T-helper 9 cell (primary cell): ENCODE data around the gene HSFX4.
"Not testable (repeated sequence)": the region's sequence is repeated elsewhere in the genome, so short reads cannot be mapped to it uniquely, and the experiment has no call there.

Experiments used
- DNase-seq: peaks from one replicate; pipeline ENCODE4 v3.0.0-alpha.2; 2020
- total RNA-seq, 2 donors: gene quantifications; one replicate each; lab custom pipeline; 2026; lab: John Stamatoyannopoulos, UW

The HSFX4 gene
- total RNA-seq: 0 reads per million in 2 donors

DNA sequence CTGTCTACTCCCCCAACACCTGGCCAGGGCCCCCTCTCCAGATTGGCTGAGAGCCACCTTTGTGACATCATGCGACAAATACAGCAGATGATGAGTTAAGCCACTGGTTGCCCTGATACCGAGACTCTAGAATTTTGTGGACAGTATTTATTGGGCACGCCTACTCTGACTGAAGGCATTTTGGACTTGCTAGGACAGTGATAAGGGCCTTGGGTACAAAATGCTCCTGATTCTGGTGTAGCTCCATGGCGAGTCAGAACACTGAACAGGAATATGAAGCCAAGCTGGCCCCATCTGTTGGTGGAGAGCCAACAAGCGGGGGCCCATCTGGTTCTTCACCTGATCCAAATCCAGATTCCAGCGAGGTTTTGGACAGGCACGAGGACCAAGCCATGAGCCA lies at the start of gene HSFX4:
Gene HSFX4, plus strand, starts transcription at position 174 of the 400 bp plus-strand sequence. Its CDS starts 72 bp downstream, at position 246.
- DNase-seq: not testable (repeated sequence)

GRCh38 chrX:149881081-149881711 lies 48.2 kb upstream of the HSFX4 start, which contains the start of gene MAGEA8:
TSS of gene MAGEA8 (plus strand) at chrX:149881183. CDS start at chrX:149884273, 3,090 bp downstream.
- DNase-seq: no peak

DNA sequence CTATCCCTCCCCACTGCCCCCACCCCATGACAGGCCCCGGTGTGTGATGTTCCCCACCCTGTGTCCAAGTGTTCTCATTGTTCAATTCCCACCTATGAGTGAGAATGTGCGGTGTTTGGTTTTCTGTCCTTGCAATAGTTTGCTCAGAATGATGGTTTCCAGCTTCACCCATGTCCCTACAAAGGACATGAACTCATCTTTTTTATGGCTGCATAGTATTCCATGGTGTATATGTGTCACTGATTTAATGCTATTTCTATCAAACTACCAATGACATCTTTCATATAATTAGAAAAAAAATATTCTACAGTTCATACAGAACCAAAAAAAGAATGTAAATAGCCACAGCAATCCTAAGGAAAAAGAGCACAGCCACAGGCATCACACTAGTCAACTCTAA lies 38.5 kb upstream of the HSFX4 start:
- DNase-seq: not testable (repeated sequence)

GRCh38 chrX:149898554-149898953 lies 30.8 kb upstream of the HSFX4 start:
- no peak for DNase-seq

DNA sequence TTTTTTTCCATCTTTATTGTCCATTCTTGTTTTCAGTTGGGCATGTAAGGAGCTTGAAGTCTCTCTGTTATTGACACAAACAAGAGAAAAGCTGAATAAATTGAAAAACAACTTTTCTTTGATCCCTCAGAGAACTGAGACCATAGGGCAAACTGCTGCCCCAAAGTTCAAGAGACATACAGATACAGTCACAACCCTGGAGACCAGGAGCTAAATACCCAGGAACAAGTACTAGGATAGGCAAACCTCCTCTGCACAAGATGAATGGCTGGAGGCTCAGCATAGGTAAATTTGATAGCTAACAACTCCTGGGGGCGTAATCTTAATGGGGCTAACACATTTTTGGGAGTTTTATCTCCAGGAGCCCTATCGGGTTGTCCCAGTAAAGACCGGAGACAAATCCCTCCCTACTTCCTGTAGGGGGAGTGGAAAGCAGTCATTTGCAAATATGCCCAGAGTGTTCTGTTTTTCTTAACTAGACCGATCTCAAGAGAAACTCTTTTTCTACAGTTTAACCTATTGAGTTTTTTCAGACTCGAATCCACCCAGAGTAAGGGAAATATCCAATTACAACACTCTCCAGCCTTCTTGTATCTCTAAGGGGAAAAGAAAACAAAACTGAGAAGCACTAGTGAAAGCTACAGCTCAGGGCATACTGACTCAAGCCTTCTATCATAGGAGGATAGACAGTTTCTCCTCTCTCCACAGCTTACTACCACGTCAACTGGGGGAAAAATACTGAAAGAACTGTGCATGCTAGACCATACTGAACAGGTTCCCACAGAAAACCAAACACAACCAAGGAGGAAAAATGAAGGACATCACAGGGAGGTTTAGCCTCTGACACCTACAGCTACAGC lies 25.3 kb upstream of the HSFX4 start:
- DNase-seq: no peak

DNA sequence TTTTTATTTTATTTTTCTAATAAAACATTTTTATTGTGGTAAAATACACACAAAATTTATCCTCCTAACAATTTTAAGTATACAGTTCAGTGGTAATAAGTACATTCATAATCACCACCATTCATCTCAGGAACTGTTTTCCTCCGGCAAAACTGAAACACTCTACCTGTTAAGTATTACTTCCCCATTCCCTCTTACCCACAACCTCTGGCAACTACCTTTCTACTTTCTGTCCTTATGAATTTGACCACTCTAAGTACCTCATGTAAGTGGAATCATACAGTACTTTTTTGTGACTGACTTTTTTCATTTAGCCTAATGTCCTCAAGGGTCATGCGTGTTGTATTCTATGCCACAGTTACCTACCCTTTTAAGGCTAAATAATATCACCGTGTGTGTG lies 21.1 kb upstream of the HSFX4 start:
- DNase-seq: no peak

DNA sequence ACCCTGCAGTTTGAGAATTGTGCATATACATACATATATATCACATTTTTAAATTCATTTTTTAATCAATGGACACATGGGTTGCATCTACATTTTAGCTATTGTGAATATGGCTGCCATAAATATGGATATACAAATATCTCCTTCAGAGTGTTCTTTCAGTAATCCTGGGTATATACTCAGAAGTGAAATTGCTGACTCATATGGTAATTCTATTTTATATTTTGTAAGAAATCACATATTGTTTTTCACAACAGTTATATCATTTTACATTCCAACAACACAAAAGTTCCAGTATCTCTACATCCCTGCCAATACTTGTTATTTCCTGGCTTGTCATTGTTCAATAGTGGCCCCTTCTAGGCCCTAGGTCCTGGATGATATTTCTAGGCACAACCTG lies 20.6 kb upstream of the HSFX4 start:
- DNase-seq: no peak

GRCh38 chrX:149909324-149910177 lies 19.8 kb upstream of the HSFX4 start:
- no peak for DNase-seq

GRCh38 chrX:149910178-149910695 lies 19.1 kb upstream of the HSFX4 start:
- no peak for DNase-seq

DNA sequence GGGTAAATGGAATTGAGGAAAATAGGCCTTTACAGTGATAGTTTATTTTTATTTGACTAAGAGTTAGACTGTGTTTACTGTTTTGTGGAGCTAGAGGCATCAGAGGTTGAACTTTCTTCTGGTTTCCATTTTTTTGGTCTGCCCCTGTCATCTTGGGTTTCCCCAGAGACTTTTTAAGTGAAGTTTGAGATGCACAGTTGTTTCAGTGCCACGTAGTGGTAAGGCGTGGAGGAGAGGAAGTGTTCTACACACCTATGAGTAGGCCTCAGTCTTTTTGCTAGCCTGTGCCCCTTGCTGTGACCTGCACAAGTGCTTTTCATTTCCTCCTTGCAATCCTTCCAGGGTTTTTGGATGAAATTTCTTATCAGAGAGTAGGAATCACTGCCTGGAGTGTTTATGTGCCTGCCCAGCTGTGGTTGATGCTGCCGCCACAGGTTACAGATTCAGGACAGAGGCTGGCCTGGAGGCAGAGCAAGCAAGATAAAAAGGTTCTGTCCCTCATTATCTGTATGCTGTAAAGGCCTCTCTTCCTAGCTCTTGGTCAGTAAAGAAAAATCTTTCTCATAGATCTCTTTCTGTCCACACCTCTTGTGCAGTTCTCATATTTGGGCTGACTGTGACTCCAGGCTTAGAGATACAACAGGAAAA lies 12.5 kb upstream of the HSFX4 start:
- DNase-seq: no peak

GRCh38 chrX:149923836-149924235 lies 5.5 kb upstream of the HSFX4 start:
- not testable (repeated sequence) for DNase-seq

GRCh38 chrX:149924434-149924833 lies 4.9 kb upstream of the HSFX4 start:
- not testable (repeated sequence) for DNase-seq

- not testable (repeated sequence) for DNase-seq
Measured at GRCh38 chrX:149927245-149927963, 2.0 kb upstream of the HSFX4 start.

DNA sequence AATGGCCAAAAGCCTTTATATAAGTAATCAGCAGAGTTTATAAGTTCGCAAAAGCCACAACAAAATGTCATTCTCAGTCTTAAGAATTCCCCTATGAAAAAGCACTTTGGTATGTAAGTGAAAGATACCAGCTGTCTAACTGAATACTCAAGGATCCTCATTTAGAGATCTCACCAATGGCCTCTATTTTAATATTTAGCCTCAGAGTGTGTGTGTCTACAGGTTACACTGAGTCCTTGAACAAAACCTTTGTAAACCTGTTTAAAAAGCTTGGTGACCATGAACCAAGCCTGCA lies 1.5 kb upstream of the HSFX4 start:
- DNase-seq: not testable (repeated sequence)

DNA sequence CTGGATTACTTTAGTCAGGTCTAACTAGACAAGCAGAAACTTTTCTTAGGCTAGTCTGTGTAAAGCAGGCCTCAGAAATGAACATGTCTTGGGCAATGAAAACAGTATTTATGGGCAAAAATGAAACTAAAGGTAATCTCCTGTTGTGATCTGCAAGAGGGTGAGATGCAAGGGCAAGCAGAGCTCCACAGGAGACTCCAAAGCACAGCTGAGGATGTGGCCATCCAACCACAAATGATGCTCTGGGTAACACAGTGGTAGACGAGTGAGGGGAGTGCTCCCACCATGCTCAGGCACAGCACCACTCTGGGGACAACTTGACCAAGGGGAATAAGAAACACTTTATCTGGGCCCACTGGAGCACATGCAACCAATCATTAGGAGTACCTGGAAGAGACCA lies 738 bp upstream of the HSFX4 start:
- not testable (repeated sequence) for DNase-seq

GRCh38 chrX:149931355-149931754 lies 2.0 kb downstream of the HSFX4 start:
- not testable (repeated sequence) for DNase-seq

DNA sequence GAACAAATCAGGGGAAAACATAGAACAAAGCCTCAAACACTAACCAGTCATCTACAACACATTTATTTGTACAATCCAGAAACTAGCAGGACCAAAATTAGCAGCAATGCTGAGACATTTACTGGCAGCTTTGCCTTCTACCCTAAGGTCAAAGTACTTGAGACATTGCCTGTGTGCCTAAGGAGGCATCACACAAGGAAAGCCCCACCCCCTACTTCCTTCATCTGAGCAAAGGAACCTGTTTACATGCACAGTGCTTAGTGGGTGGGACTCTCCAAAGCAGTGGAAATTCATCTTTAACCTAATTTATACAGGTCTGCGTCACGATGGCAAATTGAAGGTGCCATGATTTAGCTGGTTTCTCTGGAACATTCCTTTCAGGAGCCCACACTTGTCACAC lies 2.8 kb downstream of the HSFX4 start:
- DNase-seq: not testable (repeated sequence)

DNA sequence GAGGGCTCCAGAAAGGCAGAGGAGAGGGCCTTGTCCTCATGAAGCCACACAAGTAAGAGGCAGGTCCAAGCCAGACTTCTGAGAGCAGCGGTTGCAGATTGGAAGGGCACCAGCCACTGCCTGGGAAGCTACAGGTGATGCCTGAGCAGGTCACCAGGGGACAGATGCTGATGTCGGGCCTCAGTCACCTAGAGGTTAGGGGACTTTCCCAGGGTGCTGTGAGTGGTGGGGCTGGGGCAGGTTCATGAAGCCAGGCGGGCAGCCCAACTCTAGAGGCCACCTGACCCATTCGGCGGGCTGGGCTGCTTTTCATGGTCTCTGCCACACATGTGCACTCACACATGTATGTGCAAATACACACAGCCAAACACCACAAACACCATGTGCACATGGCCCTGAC lies 3.6 kb downstream of the HSFX4 start:
- DNase-seq: not testable (repeated sequence)

DNA sequence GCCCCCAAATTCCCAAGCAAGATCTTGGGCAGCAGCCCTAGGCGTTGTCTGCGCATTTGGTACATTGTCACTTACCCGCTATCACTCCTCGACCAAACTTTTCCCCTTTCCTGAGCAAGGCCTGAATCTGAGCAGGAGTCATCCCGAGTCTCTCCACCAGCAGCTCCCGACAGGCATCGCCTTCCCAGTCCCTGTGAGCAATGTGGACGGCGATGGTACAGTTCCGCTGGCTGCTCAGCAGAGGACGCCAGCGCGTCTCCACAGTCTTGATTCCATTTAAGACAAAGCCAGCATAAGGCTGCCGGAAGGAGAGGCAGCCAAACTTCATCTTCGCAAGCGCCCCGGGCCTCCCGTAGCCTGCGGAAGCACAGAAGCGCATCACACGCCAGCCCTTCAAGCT lies 4.2 kb downstream of the HSFX4 start:
- not testable (repeated sequence) for DNase-seq

DNA sequence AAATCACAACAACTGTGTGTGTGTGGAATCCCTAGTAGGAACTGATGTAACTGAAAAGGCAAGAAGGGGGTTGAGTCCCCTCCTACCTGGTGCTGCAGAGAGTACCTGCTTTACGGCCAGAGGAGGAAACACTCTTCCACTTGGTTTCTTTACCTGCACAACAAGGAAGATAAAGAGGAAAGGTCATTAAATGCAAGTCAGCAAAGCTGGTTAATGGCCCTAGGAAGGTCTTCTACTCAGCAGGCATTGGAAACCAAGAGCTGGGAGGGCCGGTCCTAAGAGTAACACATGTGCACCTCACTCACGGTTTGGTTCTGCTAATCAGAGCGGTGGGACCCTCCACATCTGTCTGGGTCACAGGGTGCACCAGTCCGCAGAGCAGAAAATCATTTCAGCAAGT lies 8.0 kb downstream of the HSFX4 start:
- not testable (repeated sequence) for DNase-seq

- peak; percentile 23 for DNase-seq
Measured at GRCh38 chrX:149937871-149938426, 8.6 kb downstream of the HSFX4 start.
